Measurements from ENCODE around the gene MANBA.

DNA sequence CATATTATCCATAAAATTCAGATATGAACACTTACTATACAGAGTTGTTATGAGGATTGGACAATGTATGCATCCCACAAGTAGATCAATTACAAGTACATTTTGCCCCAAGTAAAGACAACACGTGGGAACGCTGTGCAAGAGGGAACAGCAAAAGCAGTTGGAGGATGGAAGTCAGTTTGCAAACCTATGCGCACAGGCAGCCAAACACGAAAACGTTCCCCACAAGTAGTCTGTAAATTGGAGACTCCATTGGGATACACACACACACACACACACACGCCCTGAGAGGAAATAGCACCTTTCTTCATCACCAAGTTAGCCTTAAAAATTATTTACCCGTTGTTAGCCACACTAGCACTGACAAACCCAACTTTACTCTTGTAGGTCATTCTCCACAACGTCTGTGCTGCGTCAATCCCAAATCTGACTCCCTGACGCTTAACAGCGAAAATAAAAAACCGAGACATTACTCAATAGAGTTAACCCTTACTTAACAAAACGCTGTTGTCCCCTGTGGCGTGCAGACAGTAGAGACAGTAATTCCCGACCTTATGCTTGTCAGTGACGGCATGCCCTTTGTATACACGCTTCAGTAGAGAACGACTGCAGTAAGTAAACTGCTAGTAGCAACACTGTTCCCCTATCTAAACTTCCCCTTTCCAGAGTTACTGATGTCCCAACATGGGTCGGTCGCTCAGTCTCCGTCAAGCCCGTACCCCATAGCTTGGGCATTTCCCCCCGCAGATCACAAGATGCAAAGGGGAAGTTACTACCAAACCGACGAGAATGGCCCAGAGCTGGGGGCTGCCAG is 730 bp downstream of the MANBA start:
- TF ChIP-seq, protein P1, sequence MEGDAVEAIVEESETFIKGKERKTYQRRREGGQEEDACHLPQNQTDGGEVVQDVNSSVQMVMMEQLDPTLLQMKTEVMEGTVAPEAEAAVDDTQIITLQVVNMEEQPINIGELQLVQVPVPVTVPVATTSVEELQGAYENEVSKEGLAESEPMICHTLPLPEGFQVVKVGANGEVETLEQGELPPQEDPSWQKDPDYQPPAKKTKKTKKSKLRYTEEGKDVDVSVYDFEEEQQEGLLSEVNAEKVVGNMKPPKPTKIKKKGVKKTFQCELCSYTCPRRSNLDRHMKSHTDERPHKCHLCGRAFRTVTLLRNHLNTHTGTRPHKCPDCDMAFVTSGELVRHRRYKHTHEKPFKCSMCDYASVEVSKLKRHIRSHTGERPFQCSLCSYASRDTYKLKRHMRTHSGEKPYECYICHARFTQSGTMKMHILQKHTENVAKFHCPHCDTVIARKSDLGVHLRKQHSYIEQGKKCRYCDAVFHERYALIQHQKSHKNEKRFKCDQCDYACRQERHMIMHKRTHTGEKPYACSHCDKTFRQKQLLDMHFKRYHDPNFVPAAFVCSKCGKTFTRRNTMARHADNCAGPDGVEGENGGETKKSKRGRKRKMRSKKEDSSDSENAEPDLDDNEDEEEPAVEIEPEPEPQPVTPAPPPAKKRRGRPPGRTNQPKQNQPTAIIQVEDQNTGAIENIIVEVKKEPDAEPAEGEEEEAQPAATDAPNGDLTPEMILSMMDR (conservative IDR thresholded peaks at IDR 0.05; ENCODE audit: low read length), result no peak
- TF ChIP-seq EZH2phosphoT487 (IDR thresholded peaks at IDR 0.05; ENCODE audit: borderline replicate concordance), result no peak

Data from Loucy (cell line).